GM19395 (cell line): ENCODE results near the gene TBC1D2.

Experiments
- ATAC-seq: cut with Tn5 transposase; IDR thresholded peaks from one replicate; pipeline ENCODE4 v1.9.1; 2021; ENCODE audit warnings: mild to moderate bottlenecking, moderate library complexity; ENCODE audit not compliant: unreplicated experiment

The TBC1D2 gene

GRCh38 chr9:98241357-98242300 is 13.8 kb downstream of the TBC1D2 start:
- no peak for ATAC-seq

GRCh38 chr9:98240475-98240874 is 15.0 kb downstream of the TBC1D2 start:
- ATAC-seq = no peak

- ATAC-seq = no peak
Observed at GRCh38 chr9:98236901-98237487, 18.5 kb downstream of the TBC1D2 start.

GRCh38 chr9:98235126-98235525 is 20.3 kb downstream of the TBC1D2 start:
- no peak for ATAC-seq

GRCh38 chr9:98234245-98234825 is 21.1 kb downstream of the TBC1D2 start:
- no peak for ATAC-seq

GRCh38 chr9:98232926-98233325 is 22.5 kb downstream of the TBC1D2 start:
- ATAC-seq = no peak

GRCh38 chr9:98231770-98232478 is 23.5 kb downstream of the TBC1D2 start:
- no peak for ATAC-seq

GRCh38 chr9:98230789-98231188 is 24.7 kb downstream of the TBC1D2 start:
- ATAC-seq = no peak

- ATAC-seq = no peak
Observed at GRCh38 chr9:98230304-98230703, 25.1 kb downstream of the TBC1D2 start.

GRCh38 chr9:98229620-98230019 is 25.8 kb downstream of the TBC1D2 start:
- ATAC-seq = no peak

- ATAC-seq = no peak
Observed at GRCh38 chr9:98229090-98229395, 26.4 kb downstream of the TBC1D2 start.

- no peak for ATAC-seq
Observed at GRCh38 chr9:98228392-98229089, 26.9 kb downstream of the TBC1D2 start.

GRCh38 chr9:98227883-98228282 is 27.6 kb downstream of the TBC1D2 start:
- no peak for ATAC-seq

- ATAC-seq = no peak
Observed at GRCh38 chr9:98226957-98227356, 28.5 kb downstream of the TBC1D2 start.

GRCh38 chr9:98226516-98226915 is 28.9 kb downstream of the TBC1D2 start:
- no peak for ATAC-seq

GRCh38 chr9:98225015-98225442 is 30.4 kb downstream of the TBC1D2 start:
- no peak for ATAC-seq

GRCh38 chr9:98222885-98223691 is 32.4 kb downstream of the TBC1D2 start:
- no peak for ATAC-seq

- no peak for ATAC-seq
Observed at GRCh38 chr9:98220911-98221310, 34.5 kb downstream of the TBC1D2 start.

- ATAC-seq = no peak
Observed at GRCh38 chr9:98219794-98220370, 35.6 kb downstream of the TBC1D2 start.

- no peak for ATAC-seq
Observed at GRCh38 chr9:98219364-98219716, 36.1 kb downstream of the TBC1D2 start.
